NCI-H748 (cell line): Measurements from ENCODE around the gene METTL9.
A peak's percentile ranks its signal among the peaks of the same experiment; 100 is the strongest.
"Not testable (repeated sequence)": the region's sequence is repeated elsewhere in the genome, so short reads cannot be mapped to it uniquely, and the experiment has no call there.

Experiments
- DNase-seq: peaks from one replicate; lab custom pipeline; 2025; ENCODE audit not compliant: unreplicated experiment; lab: John Stamatoyannopoulos, UW

The METTL9 gene

GRCh38 chr16:21656795-21657768 is 57.7 kb downstream of the METTL9 start:
- DNase-seq, result peak; percentile 14

- no peak for DNase-seq
These were observed 59.7 kb downstream of the METTL9 start for GRCh38 chr16:21659124-21659523.

- DNase-seq, result peak; percentile 5
These were observed 64.7 kb downstream of the METTL9 start, which contains the start of gene OTOA for GRCh38 chr16:21663889-21664647. Gene OTOA, plus strand, starts transcription at chr16:21663968. Its CDS starts 14,547 bp downstream, at chr16:21678515.

GRCh38 chr16:21664801-21665492 is 65.6 kb downstream of the METTL9 start:
- DNase-seq, result no peak

- no peak for DNase-seq
These were observed 67.4 kb downstream of the METTL9 start for GRCh38 chr16:21666772-21667171.

- no peak for DNase-seq
These were observed 68.2 kb downstream of the METTL9 start for GRCh38 chr16:21667575-21667974.

- no peak for DNase-seq
These were observed 74.1 kb downstream of the METTL9 start for GRCh38 chr16:21673469-21673868.

GRCh38 chr16:21674456-21674855 is 75.1 kb downstream of the METTL9 start:
- not testable (repeated sequence) for DNase-seq

GRCh38 chr16:21680714-21681113 is 81.3 kb downstream of the METTL9 start:
- DNase-seq, result not testable (repeated sequence)

- no peak for DNase-seq
These were observed 83.8 kb downstream of the METTL9 start for GRCh38 chr16:21683184-21683583.

GRCh38 chr16:21684199-21684598 is 84.8 kb downstream of the METTL9 start:
- DNase-seq, result peak; percentile 2

- no peak for DNase-seq
These were observed 85.7 kb downstream of the METTL9 start for GRCh38 chr16:21685034-21685455.

- no peak for DNase-seq
These were observed 89.7 kb downstream of the METTL9 start for GRCh38 chr16:21689107-21689506.

GRCh38 chr16:21690967-21691366 is 91.6 kb downstream of the METTL9 start:
- DNase-seq, result not testable (repeated sequence)

GRCh38 chr16:21694609-21695008 is 95.2 kb downstream of the METTL9 start:
- DNase-seq, result no peak

GRCh38 chr16:21697032-21697431 is 97.7 kb downstream of the METTL9 start:
- no peak for DNase-seq

- DNase-seq, result no peak
These were observed 99.0 kb downstream of the METTL9 start for GRCh38 chr16:21698169-21699032.

GRCh38 chr16:21701271-21701670 is 101.9 kb downstream of the METTL9 start:
- DNase-seq, result no peak

GRCh38 chr16:21702276-21702675 is 102.9 kb downstream of the METTL9 start:
- no peak for DNase-seq

- DNase-seq, result no peak
These were observed 103.8 kb downstream of the METTL9 start for GRCh38 chr16:21703156-21703555.
